Fibroblast of skin of left biceps (primary cell): ENCODE measurements around the gene PRXL2C.
"Not testable (repeated sequence)": the region's sequence is repeated elsewhere in the genome, so short reads cannot be mapped to it uniquely, and the experiment has no call there.

Experiments
- DNase-seq, 2 experiments: peaks; one replicate each; pipeline ENCODE4 v3.0.0-alpha.2; 2013; ENCODE audit warnings: low read depth in 2 of 2

The PRXL2C gene

DNA sequence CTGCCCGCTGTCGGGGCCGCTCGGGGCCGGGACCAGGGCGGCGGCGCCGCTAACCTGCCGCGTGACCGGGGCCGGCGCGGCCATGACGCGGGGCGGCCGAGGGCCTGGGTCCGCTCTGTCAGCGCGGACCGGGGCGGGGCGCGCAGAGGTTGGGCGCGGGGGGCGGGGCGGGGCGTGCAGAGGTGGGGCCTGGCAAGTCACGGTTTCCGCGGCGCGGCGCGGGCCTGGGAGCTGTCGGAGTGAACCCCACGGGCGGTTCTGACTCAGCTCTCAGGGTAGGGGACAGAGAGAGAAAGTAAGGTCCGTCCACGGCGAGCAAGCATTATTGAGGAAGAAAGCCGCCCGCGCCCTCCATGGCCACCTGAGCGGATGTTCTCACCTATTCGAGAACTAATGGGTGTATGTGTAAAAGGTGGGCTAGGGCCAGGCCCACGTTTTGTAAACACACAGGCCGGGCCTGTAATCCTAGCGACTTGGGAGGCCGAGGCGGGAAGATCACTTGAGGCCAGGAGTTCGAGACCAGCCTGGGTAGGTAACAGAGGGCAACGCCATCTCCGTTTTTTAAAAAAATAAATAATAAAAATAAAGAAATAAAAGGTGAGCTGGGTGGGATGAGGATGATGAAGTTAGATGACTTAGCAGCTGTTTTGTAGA is at the start of gene PRXL2C:
Gene PRXL2C, minus strand, starts transcription at position 120 of the 654 bp plus-strand sequence. Its CDS starts 36 bp downstream, at position 84.
- no peak for DNase-seq

DNA sequence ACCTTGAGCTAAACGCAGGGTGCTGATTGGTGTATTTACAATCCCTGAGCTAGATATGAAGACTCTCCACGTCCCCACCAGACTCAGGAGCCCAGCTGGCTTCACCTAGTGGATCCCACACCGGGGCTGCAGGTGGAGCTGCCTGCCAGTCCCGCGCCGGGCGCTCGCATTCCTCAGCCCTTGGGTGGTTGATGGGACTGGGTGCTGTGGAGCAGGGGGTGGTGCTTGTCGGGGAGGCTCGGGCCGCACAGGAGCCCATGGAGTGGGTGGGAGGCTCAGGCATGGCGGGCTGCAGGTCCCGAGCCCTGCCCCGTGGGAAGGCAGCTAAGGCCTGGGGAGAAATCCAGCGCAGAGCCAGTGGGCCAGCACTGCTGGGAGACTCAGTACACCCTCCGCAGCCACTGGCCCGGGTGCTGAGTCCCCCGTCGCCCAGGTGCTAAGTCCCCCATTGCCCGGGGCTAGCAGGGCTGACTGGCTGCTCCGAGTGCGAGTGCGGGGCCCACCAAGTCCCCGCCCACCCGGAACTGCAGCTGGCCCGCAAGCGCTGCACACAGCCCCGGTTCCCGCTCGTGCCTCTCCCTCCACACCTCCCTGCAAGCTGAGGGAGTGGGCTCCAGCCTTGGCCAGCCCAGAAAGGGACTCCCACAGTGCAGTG is 45.7 kb upstream of the PRXL2C start:
- DNase-seq: not testable (repeated sequence)

DNA sequence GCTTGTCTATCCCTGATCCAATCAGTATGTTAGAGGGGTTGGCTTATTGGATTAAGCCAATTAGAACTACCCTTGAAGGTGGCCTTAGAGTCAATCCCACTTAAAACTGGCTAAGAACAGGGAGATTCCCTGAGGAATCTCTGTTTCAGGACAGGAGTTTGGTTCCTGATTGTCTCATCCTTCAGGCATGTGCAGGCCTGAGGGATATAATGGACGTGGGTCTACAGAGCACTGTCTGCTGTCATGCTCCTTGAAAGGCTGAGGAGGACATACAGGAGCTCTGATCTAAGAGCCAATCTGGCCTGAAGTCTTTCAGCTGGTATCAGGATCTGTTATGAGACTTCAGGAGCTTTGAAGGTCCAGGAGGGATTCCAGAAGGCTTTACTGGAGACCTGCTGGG is 36.2 kb upstream of the PRXL2C start:
- no peak for DNase-seq

DNA sequence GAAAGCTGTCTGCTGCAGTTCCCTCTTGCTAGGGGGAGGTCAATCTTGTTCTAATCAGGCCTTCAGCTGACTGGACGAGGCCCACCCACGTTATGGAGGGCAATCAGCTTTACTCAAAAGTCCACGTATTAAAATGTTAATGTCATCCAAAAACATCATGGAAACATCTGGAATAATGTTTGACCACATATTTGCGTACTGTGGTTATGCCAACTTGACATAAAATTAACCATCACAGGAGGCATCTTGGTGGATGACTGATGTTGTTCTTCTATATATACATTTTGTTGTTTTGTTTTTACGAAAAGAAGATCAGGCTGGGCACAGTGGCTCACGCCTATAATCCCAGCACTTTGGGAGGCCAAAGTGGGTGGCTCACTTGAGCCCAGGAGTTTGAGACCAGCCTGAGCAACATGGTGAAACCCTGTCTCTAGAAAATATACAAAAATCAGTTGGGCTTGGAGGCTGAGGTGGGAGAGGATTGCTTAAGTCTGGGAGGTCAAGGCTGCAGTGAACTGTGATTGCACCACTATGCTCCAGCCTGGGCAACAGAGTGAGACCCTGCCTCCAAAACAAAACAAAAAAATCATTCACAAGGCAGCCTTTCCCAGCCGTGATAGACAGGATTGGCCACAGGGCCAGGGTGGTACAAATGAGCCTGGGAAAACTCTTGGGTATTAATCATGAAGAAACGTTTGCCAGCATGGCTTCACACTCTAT is 33.8 kb upstream of the PRXL2C start:
- no peak for DNase-seq

GRCh38 chr9:96688187-96688586 is 33.1 kb upstream of the PRXL2C start:
- no peak for DNase-seq

GRCh38 chr9:96686638-96687335 is 31.7 kb upstream of the PRXL2C start:
- DNase-seq: peak; percentile 19 to 37

GRCh38 chr9:96680812-96681499 is 25.8 kb upstream of the PRXL2C start:
- DNase-seq: no peak

GRCh38 chr9:96674906-96675538 is 19.9 kb upstream of the PRXL2C start:
- DNase-seq: no peak

- DNase-seq: not testable (repeated sequence)
These were observed 18.7 kb upstream of the PRXL2C start for GRCh38 chr9:96673786-96674185.

DNA sequence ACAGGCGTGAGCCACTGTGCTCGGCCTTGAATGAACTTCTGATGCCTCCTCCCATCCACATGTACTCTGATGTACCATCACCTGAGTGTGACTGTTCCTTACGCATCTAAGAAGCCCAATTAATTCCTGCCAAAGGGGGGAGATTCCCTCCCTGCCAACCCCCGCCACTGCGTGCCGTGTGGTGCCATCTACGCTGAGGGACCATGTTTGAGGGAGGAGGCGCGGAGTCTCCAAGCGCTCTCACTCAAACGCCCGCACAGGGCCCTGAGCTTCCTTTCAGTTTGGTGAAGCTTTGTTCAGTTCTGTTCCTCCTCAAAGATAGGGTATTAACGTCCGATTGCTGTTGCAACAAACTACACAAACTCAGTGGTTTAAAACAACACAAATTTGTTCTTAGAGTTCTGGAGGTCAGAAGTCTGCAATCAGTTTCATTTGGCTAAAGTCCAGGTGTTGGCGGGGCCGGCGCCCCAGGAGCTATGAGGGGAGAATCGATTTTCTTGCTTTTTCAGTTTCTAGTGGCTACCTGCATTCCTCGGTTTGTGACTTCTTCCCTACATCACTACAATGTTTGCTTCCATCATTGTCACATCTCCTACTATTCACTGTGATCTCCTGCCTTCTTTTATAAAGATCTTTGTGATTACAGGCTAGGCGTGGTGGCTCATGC is 13.9 kb upstream of the PRXL2C start:
- DNase-seq: no peak

DNA sequence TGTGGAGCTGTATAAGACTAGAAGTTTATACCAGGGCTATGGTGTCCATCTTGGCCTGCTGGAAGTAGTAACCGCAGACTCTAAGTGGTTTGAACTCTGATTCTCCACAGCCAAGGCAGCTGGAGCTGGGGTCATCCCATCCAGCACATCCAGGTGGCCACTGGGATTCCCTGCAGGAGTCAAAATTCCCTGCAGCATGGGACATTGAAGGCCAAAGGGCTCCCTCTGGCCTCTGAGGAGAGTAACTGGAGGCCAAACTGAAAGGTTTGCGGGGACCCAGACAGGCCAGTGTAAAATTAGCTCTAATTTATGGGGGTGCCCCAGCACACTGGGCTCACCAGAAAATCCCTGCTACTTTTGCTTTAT is 12.2 kb upstream of the PRXL2C start:
- DNase-seq: no peak

GRCh38 chr9:96666653-96667362 is 11.7 kb upstream of the PRXL2C start:
- not testable (repeated sequence) for DNase-seq

DNA sequence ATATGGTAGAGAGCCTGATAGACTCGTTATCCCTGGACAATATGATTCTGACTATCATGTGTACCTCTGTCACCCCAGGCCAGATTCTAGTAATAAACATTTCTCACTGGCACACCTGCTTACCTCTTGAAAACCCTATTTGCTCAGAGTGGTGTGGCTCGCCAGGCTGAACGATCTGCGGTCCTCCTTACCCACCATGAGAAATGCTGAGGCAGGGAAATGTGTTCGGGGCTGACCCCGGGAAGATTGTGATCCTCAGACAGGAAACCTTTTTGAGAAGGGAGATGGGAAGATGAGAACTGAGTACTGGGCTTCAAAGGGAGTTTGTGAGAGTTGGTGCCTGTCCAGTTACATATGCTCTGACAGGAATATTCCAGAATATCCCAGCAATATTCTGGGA is 10.7 kb upstream of the PRXL2C start:
- no peak for DNase-seq

DNA sequence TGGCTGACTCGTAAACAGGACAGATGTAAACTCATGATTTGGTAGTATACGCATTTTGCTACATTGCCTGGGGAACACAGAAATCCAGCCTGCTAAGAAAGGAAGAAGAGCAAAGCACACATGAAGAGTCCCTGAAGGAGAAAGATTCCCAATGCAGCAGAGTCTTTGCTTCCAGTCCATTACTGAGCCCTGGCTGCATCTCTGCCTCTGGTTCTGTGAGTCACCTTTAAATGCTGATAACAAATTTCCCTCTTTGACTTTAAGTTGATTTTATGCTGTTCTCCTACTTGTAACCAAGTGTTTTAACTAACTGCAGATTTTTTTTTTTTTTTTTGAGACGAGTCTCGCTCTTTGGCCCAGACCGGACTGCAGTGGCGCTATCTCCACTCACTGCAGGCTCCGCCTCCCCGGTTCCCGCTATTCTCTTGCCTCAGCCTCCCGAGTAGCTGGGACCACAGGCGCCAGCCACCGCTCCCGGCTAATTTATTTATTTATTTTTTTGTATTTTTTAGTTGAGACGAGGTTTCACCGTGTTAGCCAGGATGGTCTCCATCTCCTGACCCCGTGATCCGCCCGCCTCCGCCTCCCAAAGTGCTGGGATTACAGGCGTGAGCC is 8.5 kb upstream of the PRXL2C start:
- no peak for DNase-seq

- no peak for DNase-seq
These were observed 6.6 kb upstream of the PRXL2C start for GRCh38 chr9:96661711-96662110.

DNA sequence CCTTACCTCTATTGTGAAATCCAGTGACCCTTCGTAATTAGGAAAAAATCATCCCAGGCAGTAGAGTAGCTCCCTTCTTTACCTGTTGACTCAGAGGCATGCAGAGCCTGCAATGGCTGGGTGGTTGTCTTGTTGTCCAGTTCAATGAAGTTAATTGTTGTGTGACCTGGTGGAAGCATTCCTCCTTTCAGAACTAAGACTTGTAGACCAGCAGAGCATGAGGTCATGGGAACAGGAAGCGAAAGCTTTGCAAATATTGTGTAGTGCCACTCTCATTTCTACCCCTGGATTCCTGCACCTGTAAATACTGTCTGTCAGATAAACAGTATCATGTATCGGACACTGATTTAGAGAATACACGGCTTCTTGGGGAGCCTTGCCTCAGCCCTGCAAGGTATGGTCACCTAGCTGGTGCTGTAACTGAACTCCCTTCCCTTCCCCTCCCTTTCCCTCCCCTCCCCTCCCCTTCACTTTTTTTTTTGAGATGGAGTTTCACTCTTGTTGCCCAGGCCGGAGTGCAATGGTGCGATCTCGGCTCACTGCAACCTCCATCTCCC is 5.7 kb upstream of the PRXL2C start:
- DNase-seq: no peak

- peak in 1 of 2 experiments; percentile 39 for DNase-seq
These were observed 493 bp downstream of the PRXL2C start for GRCh38 chr9:96654450-96655197.

DNA sequence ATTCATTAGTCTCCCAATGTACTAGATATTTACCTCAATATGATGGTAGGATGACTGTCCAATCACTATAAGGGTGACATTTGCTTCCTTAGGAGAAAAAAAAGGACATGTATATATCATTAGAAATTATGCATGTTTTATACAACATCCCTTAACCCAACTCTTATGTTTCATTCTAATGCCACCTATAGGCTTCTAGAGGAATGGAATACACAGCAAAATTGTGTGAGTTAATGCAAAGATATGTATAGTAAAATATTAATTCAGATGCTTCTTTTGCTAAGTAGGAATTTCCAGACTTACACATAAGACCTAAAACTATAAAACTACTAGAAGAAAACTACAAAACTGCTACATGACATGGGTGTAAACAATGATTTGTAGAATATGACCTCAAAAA is 3.5 kb downstream of the PRXL2C start:
- DNase-seq: no peak
